ENCODE results near the gene IRF9. TPM values are rescaled to one million over a fixed set of nuclear protein-coding genes. Genes with fewer than 3 reads are reported as not detected.

The IRF9 gene
- total and polyA plus RNA-seq, 2 of the 13 experiments (the other 11 are each of a cell fraction or from before 2014, with no cell fraction given) = 14.9 to 49.7 TPM

DNA sequence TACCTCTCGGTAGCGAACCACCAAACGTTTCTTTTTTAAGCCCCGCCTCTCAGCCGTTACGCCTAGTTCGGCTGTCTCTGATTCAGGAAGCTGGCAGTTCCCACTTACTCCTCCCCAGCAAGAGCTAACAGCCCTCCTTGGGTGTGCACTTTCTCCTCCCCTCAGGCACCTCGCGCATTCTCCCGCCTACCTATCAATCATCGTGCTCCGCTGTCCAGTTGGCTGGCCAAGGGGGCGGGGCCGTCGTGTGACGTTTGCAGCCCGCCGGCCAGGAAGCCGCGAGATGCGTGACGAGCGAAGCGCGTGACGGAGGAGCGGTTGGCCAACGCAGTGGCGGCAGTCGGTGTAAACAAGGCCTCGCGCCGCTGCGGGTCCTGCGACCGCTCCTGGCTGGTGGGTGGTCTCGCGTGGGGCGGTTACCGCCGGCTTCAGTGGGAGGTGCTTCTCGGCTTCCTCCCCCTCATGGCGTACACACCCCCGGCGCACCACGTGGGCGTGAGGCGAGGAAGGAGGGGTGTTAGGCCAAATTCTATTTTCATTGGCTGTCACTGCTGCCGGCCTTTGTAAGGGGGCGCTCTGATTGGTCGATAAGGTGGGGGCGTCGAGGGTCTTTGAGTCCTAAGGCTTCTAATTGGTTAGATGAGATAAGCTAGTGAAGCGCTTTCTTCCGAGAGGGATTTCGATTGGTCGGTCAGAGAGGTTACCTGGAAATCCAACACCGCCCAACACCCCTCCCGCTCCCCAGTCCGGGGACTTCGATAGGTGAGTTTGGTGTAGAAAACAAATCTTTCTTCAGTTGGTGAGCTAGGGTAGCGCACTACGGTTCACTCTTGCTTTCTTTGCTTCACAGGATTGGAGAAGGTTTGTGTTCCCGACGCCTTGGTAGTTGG lies 46.3 kb upstream of the IRF9 start, which contains the start of the genes DCAF11 and NRL (continued):
- TF ChIP-seq, protein P1, sequence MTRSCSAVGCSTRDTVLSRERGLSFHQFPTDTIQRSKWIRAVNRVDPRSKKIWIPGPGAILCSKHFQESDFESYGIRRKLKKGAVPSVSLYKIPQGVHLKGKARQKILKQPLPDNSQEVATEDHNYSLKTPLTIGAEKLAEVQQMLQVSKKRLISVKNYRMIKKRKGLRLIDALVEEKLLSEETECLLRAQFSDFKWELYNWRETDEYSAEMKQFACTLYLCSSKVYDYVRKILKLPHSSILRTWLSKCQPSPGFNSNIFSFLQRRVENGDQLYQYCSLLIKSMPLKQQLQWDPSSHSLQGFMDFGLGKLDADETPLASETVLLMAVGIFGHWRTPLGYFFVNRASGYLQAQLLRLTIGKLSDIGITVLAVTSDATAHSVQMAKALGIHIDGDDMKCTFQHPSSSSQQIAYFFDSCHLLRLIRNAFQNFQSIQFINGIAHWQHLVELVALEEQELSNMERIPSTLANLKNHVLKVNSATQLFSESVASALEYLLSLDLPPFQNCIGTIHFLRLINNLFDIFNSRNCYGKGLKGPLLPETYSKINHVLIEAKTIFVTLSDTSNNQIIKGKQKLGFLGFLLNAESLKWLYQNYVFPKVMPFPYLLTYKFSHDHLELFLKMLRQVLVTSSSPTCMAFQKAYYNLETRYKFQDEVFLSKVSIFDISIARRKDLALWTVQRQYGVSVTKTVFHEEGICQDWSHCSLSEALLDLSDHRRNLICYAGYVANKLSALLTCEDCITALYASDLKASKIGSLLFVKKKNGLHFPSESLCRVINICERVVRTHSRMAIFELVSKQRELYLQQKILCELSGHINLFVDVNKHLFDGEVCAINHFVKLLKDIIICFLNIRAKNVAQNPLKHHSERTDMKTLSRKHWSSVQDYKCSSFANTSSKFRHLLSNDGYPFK (CRISPR knock-in tag; IDR thresholded peaks at IDR 0.05; ENCODE audit: borderline replicate concordance) = peak; percentile 88; the same call in 1 of the 2 replicates
- TF ChIP-seq ZSCAN12 (CRISPR knock-in tag; IDR thresholded peaks at IDR 0.05) (no peak; the same call in 1 of the 2 replicates), ZNF792 (CRISPR knock-in tag; IDR thresholded peaks at IDR 0.05) (peak; percentile 88), GTF3A (CRISPR knock-in tag; conservative IDR thresholded peaks at IDR 0.05) (peak; percentile 57; the same call in 1 of the 2 replicates), JUND (CRISPR knock-in tag; IDR thresholded peaks at IDR 0.05) (peak; percentile 37; the same call in 1 of the 2 replicates), ZNF652 (CRISPR knock-in tag; IDR thresholded peaks at IDR 0.05; ENCODE audit: borderline replicate concordance, low read depth) (peak; percentile 37; the same call in 1 of the 2 replicates), ATF7-NPFF (CRISPR knock-in tag; IDR thresholded peaks at IDR 0.05; ENCODE audit: low read depth) (no peak; the same call in none of the 2 replicates), ATF7 (IDR thresholded peaks at IDR 0.05) (no peak), ATF7 (CRISPR knock-in tag; IDR thresholded peaks at IDR 0.05) (peak; percentile 85), FOXM1 (CRISPR knock-in tag; IDR thresholded peaks at IDR 0.05) (peak; percentile 75; the same call in 1 of the 2 replicates), ZFP1 (CRISPR knock-in tag; IDR thresholded peaks at IDR 0.05) (no peak; the same call in 1 of the 2 replicates), NCOA1 (CRISPR knock-in tag; IDR thresholded peaks at IDR 0.05) (no peak; the same call in 1 of the 2 replicates), MTF2 (CRISPR knock-in tag; IDR thresholded peaks at IDR 0.05; ENCODE audit: borderline replicate concordance) (no peak; the same call in 1 of the 2 replicates), ZNF607 (CRISPR knock-in tag; IDR thresholded peaks at IDR 0.05; ENCODE audit: borderline replicate concordance) (peak; percentile 99)
- TF ChIP-seq, protein P2, sequence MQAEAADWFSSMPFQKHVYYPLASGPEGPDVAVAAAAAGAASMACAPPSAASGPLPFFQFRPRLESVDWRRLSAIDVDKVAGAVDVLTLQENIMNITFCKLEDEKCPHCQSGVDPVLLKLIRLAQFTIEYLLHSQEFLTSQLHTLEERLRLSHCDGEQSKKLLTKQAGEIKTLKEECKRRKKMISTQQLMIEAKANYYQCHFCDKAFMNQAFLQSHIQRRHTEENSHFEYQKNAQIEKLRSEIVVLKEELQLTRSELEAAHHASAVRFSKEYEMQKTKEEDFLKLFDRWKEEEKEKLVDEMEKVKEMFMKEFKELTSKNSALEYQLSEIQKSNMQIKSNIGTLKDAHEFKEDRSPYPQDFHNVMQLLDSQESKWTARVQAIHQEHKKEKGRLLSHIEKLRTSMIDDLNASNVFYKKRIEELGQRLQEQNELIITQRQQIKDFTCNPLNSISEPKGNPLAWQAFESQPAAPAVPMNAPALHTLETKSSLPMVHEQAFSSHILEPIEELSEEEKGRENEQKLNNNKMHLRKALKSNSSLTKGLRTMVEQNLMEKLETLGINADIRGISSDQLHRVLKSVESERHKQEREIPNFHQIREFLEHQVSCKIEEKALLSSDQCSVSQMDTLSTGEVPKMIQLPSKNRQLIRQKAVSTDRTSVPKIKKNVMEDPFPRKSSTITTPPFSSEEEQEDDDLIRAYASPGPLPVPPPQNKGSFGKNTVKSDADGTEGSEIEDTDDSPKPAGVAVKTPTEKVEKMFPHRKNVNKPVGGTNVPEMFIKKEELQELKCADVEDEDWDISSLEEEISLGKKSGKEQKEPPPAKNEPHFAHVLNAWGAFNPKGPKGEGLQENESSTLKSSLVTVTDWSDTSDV (CRISPR knock-in tag; IDR thresholded peaks at IDR 0.05) = peak; percentile 91; the same call in 1 of the 2 replicates
- TF ChIP-seq, protein P3, sequence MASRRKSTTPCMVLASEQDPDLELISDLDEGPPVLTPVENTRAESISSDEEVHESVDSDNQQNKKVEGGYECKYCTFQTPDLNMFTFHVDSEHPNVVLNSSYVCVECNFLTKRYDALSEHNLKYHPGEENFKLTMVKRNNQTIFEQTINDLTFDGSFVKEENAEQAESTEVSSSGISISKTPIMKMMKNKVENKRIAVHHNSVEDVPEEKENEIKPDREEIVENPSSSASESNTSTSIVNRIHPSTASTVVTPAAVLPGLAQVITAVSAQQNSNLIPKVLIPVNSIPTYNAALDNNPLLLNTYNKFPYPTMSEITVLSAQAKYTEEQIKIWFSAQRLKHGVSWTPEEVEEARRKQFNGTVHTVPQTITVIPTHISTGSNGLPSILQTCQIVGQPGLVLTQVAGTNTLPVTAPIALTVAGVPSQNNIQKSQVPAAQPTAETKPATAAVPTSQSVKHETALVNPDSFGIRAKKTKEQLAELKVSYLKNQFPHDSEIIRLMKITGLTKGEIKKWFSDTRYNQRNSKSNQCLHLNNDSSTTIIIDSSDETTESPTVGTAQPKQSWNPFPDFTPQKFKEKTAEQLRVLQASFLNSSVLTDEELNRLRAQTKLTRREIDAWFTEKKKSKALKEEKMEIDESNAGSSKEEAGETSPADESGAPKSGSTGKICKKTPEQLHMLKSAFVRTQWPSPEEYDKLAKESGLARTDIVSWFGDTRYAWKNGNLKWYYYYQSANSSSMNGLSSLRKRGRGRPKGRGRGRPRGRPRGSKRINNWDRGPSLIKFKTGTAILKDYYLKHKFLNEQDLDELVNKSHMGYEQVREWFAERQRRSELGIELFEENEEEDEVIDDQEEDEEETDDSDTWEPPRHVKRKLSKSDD (CRISPR knock-in tag; IDR thresholded peaks at IDR 0.05; ENCODE audit: low read depth) = peak; percentile 99
- TF ChIP-seq, protein P4, sequence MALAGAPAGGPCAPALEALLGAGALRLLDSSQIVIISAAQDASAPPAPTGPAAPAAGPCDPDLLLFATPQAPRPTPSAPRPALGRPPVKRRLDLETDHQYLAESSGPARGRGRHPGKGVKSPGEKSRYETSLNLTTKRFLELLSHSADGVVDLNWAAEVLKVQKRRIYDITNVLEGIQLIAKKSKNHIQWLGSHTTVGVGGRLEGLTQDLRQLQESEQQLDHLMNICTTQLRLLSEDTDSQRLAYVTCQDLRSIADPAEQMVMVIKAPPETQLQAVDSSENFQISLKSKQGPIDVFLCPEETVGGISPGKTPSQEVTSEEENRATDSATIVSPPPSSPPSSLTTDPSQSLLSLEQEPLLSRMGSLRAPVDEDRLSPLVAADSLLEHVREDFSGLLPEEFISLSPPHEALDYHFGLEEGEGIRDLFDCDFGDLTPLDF (CRISPR knock-in tag; IDR thresholded peaks at IDR 0.05) = peak; percentile 86

All from HepG2 (cell line).